Stimulated activated CD4-positive, alpha-beta T cell treated with anti-CD3 and anti-CD28 coated beads, Interleukin-1b, Interleukin-23, amount 100 ng/mL, for 4 hours (primary cell): ENCODE measurements around the gene SEC23B.

ENCODE experiments used
- DNase-seq, 2 donors: peaks; one replicate each; pipeline ENCODE4 v3.0.0-alpha.2; 2020; ENCODE audit warnings: low read depth in 2 of 2

SEC23B gene

GRCh38 chr20:18587665-18588573 is 80.2 kb downstream of the SEC23B start, which contains the start of gene DTD1:
DTD1 (plus strand) TSS chr20:18588054; CDS start chr20:18588073, 19 bp downstream.
- peak; percentile 65 to 85 for DNase-seq

- DNase-seq: no peak
Measured at GRCh38 chr20:18588574-18588933, 80.8 kb downstream of the SEC23B start.

- DNase-seq: no peak
Measured at GRCh38 chr20:18589941-18590674, 82.4 kb downstream of the SEC23B start.

- no peak for DNase-seq
Measured at GRCh38 chr20:18596270-18596669, 88.5 kb downstream of the SEC23B start.

DNA sequence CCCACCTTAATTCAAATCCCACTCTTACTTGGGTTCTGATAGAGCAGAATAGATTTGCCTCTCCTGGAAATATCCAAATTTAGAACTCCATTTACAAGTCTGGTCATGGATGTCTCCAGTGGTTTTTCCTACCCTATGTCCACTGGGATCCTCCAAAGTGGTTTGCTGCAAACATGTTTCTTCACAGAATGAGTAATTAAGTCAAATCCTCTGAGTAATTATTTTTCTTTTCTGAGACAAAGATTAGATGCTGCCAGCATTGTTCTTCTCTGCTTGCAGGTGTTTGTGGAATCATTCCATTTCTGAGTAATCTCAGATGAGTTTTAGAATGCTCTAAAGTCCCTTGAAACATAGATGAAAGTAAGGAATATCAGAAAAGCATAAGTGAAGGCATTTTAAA is 102.0 kb downstream of the SEC23B start:
- no peak for DNase-seq
